ENCODE results near the gene A4GALT. TPM values are rescaled to one million over a fixed set of nuclear protein-coding genes. Genes with fewer than 3 reads are reported as not detected.

Gene A4GALT
- total and polyA plus RNA-seq, 2 donors, result 10.7 to 71.2 TPM

GRCh38 chr22:42653999-42654398 lies 66.7 kb downstream of the A4GALT start:
- no peak for DNase-seq (ENCODE audit: extremely low spot score)
- Histone ChIP-seq H3K4me3 (ENCODE audit: low read depth, low read length) (no peak overlapping the region), H3K4me1 (ENCODE audit: insufficient read depth) (no peaks in the 10 kb centered on the region), H3K27ac (ENCODE audit: low read depth) (no peak overlapping the region), H3K36me3 (ENCODE audit: insufficient read depth) (no peaks in the 10 kb centered on the region)
- 76% methylated on average over 4 of the region's 4 CpGs for WGBS

GRCh38 chr22:42651134-42651533 lies 69.5 kb downstream of the A4GALT start:
- WGBS, result 76% methylated on average over 7 of the region's 7 CpGs
- Histone ChIP-seq H3K36me3 (ENCODE audit: insufficient read depth) (no peaks in the 10 kb centered on the region), H3K4me1 (ENCODE audit: insufficient read depth) (no peaks in the 10 kb centered on the region), H3K27ac (ENCODE audit: low read depth) (no peak overlapping the region), H3K4me3 (ENCODE audit: low read depth, low read length) (no peak overlapping the region)
- DNase-seq (ENCODE audit: extremely low spot score), result no peak

- WGBS, result 11% methylated on average over 78 of the region's 81 CpGs
- Histone ChIP-seq H3K36me3 (ENCODE audit: insufficient read depth) (no peaks in the 10 kb centered on the region), H3K4me3 (ENCODE audit: low read depth, low read length) (peak within 1 kb of the TSS; percentile 92), H3K27ac (ENCODE audit: low read depth) (peak within 1 kb of the TSS; percentile 96), H3K4me1 (ENCODE audit: insufficient read depth) (no peaks in the 10 kb centered on the region)
- no peak for DNase-seq (ENCODE audit: extremely low spot score)
Observed at GRCh38 chr22:42649246-42650099, 71.2 kb downstream of the A4GALT start, which contains the start of gene CYB5R3. TSS of gene CYB5R3 (minus strand) at chr22:42649392. CDS start at chr22:42649315, 77 bp downstream.

GRCh38 chr22:42648368-42649245 lies 72.1 kb downstream of the A4GALT start:
- DNase-seq (ENCODE audit: extremely low spot score), result no peak
- peak overlapping the region; percentile 92 for H3K4me3 ChIP-seq (ENCODE audit: low read depth, low read length)
- H3K36me3 ChIP-seq (ENCODE audit: insufficient read depth), result no peaks in the 10 kb centered on the region
- peak overlapping the region; percentile 96 for H3K27ac ChIP-seq (ENCODE audit: low read depth)
- H3K4me1 ChIP-seq (ENCODE audit: insufficient read depth), result no peaks in the 10 kb centered on the region
- WGBS, result 2% methylated on average over 49 of the region's 49 CpGs

- no peak for DNase-seq (ENCODE audit: extremely low spot score)
- 69% methylated on average over 4 of the region's 4 CpGs for WGBS
- Histone ChIP-seq H3K27ac (ENCODE audit: low read depth) (peak overlapping the region; percentile 96), H3K4me3 (ENCODE audit: low read depth, low read length) (peak overlapping the region; percentile 92), H3K36me3 (ENCODE audit: insufficient read depth) (no peaks in the 10 kb centered on the region), H3K4me1 (ENCODE audit: insufficient read depth) (peaks cover 2% of the 10 kb centered on the region)
Observed at GRCh38 chr22:42648017-42648367, 72.7 kb downstream of the A4GALT start.

GRCh38 chr22:42646569-42647525 lies 73.8 kb downstream of the A4GALT start:
- no peak for DNase-seq (ENCODE audit: extremely low spot score)
- H3K4me3 ChIP-seq (ENCODE audit: low read depth, low read length), result no peak overlapping the region
- WGBS, result 33% methylated on average over 16 of the region's 16 CpGs
- H3K36me3 ChIP-seq (ENCODE audit: insufficient read depth), result no peaks in the 10 kb centered on the region
- peak overlapping the region; percentile 54 for H3K27ac ChIP-seq (ENCODE audit: low read depth)
- H3K4me1 ChIP-seq (ENCODE audit: insufficient read depth), result peaks cover 2% of the 10 kb centered on the region

- Histone ChIP-seq H3K27ac (ENCODE audit: low read depth) (peak overlapping the region; percentile 54), H3K4me1 (ENCODE audit: insufficient read depth) (peaks cover 2% of the 10 kb centered on the region), H3K4me3 (ENCODE audit: low read depth, low read length) (peak overlapping the region; percentile 0), H3K36me3 (ENCODE audit: insufficient read depth) (no peaks in the 10 kb centered on the region)
- no peak for DNase-seq (ENCODE audit: extremely low spot score)
- WGBS, result 51% methylated on average over 13 of the region's 13 CpGs
Observed at GRCh38 chr22:42645938-42646568, 74.6 kb downstream of the A4GALT start.

- Histone ChIP-seq H3K4me1 (ENCODE audit: insufficient read depth) (peaks cover 2% of the 10 kb centered on the region), H3K27ac (ENCODE audit: low read depth) (peak overlapping the region; percentile 54), H3K4me3 (ENCODE audit: low read depth, low read length) (no peak overlapping the region), H3K36me3 (ENCODE audit: insufficient read depth) (no peaks in the 10 kb centered on the region)
- DNase-seq (ENCODE audit: extremely low spot score), result no peak
- WGBS, result 50% methylated on average over 19 of the region's 19 CpGs
Observed at GRCh38 chr22:42645341-42645937, 75.2 kb downstream of the A4GALT start.

GRCh38 chr22:42644422-42645340 lies 76.0 kb downstream of the A4GALT start:
- Histone ChIP-seq H3K36me3 (ENCODE audit: insufficient read depth) (no peaks in the 10 kb centered on the region), H3K4me3 (ENCODE audit: low read depth, low read length) (no peak overlapping the region), H3K4me1 (ENCODE audit: insufficient read depth) (peaks cover 2% of the 10 kb centered on the region), H3K27ac (ENCODE audit: low read depth) (peak overlapping the region; percentile 54)
- WGBS, result 19% methylated on average over 22 of the region's 22 CpGs
- DNase-seq (ENCODE audit: extremely low spot score), result no peak

- Histone ChIP-seq H3K4me3 (ENCODE audit: low read depth, low read length) (no peak overlapping the region), H3K27ac (ENCODE audit: low read depth) (no peak overlapping the region), H3K4me1 (ENCODE audit: insufficient read depth) (peaks cover 2% of the 10 kb centered on the region), H3K36me3 (ENCODE audit: insufficient read depth) (no peaks in the 10 kb centered on the region)
- WGBS, result 91% methylated on average over 14 of the region's 14 CpGs
- DNase-seq (ENCODE audit: extremely low spot score), result no peak
Observed at GRCh38 chr22:42643634-42644421, 76.8 kb downstream of the A4GALT start.
